HG02840 (cell line): ENCODE results near the gene PELI1.

Experiments
- ATAC-seq: cut with Tn5 transposase; IDR thresholded peaks from one replicate; pipeline ENCODE4 v1.9.1; 2021; ENCODE audit warnings: mild to moderate bottlenecking, moderate library complexity, moderate number of reproducible peaks; ENCODE audit not compliant: unreplicated experiment, low FRiP score

PELI1 gene, protein sequence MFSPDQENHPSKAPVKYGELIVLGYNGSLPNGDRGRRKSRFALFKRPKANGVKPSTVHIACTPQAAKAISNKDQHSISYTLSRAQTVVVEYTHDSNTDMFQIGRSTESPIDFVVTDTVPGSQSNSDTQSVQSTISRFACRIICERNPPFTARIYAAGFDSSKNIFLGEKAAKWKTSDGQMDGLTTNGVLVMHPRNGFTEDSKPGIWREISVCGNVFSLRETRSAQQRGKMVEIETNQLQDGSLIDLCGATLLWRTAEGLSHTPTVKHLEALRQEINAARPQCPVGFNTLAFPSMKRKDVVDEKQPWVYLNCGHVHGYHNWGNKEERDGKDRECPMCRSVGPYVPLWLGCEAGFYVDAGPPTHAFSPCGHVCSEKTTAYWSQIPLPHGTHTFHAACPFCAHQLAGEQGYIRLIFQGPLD

DNA sequence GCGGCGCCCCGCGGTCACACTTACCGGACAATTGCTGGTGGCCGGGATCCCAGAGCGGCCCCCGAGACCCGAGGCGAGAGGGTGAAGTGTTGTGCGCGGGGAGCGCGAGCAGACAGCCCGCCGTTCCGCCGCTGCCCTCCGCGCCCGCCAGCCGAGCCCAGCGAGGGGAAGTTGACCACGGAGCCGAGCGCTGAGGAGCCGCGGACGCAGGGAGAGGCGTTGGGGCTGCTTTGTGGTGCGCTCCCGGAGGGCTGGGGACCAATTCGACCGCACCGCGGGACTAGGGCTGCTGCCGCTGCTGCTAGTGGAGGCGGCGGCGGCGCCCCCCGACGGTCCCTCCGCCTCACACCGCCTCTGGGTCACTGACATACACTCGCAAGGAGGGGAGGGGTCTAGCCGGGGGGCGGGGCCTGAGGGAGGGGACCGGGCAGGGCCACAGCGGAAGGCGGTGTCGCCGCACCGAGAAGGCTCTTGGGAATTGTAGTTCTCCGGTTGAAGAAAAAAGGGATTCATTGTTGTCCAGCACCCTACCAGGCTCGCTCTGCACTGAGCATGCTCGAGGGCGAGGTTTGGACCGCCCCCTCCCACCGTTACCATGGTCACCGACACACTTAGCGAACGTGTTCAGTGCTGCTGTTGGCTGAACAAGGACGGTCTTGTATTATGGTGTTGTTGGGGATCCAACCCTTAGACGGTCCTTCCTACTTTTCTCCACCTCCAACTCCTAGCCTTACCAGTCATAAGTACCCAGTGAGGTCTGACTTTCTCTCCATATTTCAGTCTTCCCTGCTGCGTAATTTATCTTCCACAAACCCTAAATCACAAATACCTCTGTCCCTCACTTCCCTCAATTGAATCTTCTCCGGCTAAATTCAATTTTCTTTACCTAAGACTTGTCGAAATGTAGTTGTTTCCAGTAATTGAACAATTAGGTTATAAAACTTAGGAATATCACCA lies at the start of gene PELI1:
Gene PELI1, minus strand, starts transcription at position 364 of the 957 bp plus-strand sequence. CDS start 36,110 bp downstream, outside the sequence.
- ATAC-seq: peak; percentile 80

DNA sequence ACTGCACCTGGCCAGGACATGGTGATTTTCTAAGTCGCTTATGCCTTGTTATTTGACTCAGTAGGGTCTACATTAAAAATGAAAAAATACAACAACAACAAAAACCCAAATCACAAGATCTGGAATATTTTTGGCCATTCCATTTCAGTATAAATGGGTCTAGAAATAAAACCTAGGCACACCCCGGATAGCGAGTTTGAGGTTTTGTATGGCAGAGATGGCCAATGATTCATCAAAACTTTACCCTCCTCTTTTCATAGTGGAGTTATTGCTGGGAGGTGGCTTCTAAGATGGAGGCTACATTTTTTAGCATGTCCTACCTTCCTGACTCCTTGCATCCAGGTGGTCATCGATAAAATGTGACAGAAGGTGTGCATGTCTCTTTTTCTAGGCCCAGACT lies 49.3 kb upstream of the PELI1 start:
- ATAC-seq: no peak

DNA sequence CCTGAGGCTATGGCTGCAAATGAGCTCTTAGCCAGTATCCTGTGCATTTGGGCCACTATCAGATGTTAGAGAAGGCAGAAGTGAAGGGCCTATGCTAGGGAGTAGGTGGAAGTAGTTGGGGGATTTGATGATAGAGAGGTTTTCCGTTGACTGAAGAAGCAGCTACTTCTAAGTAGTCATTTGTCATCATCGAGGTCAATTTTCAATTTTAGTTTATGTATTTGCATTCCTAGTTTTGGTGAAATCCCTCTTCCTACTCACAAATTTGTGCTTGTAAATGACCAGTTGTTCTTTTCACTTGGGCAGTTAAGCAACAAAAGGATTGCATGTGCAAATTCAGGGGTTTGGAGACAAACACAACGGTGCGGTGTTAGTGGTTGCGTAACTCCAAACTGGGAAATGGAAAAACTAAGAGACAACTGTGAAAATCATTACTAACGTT lies 48.5 kb upstream of the PELI1 start:
- ATAC-seq: no peak

DNA sequence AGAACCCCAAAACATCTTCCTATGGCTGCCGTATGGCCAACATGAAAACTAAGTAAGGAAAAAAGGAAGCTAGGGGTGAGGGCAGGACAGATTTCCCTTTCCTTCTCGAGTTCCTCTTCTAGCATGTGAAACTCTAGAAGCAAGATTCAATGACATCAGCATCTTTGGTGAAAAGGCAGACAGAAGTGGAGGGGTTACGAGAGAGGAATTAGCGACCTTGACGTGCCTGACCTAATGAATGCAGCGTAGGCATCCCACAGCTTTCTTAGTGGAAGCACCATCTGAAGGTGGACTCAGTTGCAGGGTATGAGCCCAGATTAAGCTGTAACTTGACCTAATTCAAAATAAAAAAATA lies 47.9 kb upstream of the PELI1 start:
- ATAC-seq: no peak

DNA sequence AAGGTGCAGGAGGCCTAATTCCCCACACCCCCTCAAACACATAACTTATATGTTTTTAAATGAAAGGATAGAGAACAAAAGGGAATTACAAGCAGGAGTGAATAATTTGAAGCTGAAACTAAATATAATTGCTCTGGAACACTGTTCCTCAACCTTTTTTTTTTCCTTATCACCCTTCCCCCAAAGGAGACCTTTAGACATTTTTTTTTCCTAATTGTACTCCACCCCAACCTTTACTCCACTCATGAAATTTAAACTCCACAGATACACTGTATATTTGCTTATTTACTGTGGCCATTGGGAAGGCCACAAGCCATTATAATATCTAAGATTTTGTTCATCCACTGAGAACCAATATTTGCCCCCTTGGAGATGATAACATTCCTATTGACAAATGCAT lies 45.4 kb upstream of the PELI1 start:
- no peak for ATAC-seq

DNA sequence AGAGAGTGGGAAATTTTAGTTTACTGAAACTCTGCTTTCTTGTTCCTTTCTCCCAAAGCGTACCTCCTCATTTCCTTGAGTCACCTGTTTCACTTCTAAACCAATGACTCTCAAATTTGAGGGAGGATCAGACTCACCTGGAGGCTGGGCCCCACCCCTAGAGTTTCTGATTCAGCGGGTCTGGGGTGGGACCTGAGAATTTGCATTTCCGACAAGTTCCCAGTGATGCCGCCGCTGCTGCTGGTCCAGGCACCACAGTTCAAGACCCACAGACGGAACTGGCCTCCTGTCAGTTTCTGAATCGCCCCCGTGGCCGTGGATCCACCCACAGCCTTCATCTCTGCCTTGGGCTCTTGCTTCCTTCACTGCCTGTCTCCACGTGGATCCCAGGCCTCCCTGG lies 44.9 kb upstream of the PELI1 start:
- no peak for ATAC-seq

DNA sequence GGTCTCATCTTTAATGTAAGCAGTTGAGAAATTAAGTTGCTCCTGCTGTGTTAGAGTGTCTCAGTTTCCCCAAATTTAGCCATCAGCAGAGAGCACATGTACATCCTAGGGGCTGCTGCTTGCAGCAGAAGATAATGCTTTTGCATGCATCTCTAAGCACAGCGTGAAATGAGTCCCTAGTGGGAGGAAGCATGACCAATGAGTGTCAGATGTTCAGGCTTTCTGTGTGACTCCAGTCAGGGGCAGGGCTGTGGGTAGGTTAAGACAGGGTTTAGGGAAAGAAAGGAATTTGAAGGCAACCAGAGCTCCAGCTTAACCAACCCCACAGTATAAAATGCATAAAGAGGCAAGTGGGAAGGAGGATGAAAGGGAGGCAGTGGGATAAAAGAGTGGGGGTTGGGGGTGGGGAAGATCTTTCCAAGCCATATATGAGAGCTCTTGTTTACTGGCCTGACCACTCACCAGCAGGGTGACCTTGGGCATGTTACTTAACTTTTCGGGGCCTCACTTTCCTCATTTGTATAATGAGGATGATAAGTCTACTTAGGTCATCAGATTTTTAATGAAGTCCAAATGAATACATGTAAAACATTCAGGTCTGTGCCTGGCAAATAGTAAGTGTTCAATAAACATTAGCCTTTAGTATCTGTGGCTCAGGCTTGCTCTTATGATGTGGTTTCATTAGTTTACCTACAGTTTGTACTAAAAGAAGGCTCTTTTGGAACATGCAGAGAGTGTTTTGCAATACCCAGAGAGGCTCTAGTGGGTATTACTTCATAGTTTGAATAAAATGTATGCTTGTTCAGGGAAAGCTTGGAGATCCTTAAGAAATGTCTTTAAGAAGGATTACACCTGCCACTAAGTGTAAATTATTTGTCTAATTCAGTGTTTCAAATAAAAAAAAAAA lies 42.7 kb upstream of the PELI1 start:
- ATAC-seq: no peak

DNA sequence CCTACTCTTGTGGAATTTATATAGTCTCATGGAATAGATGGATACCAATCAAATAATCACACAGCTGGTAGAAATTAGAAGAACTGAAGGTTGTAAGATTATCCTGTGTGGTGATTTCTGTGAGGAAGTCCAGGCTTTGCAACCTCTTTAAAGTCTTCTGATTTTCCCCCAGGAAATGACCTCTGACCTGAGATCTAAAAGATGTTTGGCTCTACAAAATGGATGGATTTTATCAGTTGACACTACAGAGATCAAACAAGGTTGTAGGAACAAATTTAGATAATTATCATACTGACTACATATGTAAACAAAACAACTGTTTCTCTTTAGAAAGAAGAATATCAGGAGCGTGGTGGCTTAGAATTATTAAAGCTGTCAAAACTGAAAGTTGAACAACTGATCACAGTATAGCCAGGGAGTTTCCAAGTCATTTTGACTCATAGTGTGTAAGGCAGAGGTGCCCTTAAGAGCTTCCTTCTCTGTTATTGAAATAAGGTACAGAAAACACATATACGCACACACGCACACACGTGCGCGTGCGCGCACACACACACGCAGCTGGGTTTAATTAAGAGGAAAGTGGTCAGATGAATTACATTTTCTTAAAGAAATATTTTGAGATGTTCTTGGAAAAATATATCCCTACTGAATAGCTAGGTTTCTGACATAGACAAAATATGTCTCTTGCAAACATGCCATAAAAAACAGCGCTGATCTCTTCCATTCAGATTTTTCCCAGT lies 35.5 kb upstream of the PELI1 start:
- ATAC-seq: peak; percentile 74

DNA sequence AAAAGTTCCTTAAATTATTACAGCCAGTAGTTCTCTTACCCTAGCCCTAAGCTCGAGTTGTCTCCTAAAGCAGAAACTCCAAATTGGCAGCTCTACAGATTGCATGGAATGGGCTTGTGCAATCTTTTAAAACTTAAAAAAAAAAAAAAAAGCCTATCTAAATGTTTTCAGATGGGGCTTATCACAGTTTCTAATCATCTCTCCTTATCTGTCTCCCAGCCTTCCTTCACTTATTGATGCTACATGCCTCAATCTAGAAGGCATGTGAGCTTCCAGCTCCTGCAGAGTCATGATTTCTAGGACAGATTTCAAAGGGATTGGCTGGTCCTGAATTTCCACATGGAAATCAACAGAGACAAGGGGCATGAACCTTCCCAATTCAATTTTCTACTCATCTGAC lies 33.1 kb upstream of the PELI1 start:
- no peak for ATAC-seq

DNA sequence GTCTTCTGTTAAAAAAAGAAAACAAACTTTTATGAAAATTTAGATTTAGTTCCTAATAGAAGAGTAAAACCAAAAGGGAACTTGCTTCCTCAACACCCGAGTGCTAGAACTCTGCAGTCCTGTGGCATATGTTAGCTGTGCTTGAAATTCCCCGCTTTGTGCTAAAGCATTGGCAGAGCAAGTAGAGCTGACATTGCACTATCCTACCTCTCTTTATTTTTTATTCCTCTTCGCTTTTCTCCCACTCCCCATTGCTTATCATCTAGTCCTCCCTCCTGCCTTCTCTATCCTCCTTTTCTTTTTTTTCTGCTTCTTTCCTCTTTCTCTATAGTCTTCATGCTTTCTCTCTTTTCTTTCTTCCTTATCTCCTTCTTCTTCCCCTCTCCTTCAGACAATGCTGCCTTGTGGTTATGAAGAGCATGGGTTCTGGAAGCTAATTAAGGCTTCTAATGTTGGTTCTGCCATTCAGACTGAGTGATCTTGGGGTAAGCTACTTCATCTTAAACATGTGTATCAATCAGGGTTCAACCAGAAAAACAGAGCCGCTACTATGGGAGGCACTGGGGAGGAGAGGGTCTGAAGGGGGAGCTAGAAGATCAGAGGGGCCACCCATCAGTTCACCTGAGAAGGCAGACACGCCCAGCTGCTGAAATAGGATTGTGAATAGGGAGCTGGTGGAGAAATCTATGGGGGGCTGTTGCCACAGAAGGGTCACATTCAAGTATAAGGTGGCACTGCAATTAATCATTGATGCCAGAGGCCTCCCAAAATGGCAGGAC lies 31.4 kb upstream of the PELI1 start:
- no peak for ATAC-seq

DNA sequence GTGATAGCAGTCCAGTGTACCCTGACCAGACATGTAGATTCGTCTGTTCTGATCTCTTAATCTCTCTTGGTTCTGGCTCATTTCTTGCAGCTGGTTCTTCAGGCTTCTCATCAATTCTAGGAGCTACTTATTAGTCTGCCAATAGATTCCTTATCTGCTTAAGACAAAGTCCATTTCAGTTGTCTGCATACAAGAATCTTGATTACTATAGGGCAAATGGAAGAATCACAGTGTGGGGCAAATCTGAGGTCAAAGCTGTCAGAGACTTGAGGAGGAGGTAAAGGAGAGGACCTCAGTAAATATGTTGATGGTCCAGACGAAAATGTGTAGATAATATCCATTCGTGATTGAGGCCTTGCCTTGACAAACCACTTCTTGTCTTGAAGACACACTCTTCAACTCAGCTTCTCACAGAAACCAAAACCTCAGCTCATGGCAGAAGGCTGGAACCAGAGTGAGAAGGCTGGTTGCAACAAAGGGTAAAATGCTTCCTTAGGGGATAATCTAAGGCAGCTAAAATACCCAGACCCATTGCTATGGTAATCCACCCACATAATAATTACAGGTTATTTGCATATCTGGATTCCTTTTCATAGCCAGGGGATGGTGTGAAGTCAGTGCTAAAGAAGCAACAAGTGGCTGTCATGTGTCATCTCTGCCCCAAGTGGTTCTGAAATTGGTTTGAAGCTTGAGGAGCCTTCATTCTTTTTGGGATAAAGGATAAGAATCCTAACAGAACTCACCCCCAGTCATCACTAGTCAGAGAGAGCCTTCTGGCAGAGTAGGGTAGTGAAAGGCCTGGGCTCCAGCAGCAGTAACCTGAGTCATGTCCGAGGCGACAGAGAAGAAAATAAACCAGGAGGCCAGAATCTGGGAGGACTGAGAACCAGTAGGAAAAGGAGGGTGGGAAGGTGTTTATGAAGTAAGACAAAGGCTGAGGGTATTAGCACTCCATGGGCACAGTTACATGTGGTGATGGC lies 29.2 kb upstream of the PELI1 start:
- ATAC-seq: no peak

DNA sequence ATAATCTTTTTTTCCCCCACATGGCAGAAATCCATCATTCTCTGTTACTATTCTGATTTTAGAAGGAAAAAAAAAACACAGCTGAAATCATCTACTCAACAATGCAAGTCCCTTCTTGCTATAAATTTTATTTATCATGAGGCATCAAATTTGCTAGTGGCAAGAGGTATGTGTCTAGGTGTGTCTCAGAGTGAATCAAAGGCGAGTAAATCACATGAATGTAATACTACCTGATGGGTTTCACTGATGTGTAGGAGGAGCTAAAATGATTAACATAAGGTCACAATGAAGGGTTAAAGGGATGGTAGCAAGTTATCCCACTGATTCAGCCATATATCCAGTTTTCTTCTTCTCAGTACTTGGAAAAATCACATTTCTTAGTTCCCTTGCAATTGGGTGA lies 24.5 kb upstream of the PELI1 start:
- ATAC-seq: no peak

DNA sequence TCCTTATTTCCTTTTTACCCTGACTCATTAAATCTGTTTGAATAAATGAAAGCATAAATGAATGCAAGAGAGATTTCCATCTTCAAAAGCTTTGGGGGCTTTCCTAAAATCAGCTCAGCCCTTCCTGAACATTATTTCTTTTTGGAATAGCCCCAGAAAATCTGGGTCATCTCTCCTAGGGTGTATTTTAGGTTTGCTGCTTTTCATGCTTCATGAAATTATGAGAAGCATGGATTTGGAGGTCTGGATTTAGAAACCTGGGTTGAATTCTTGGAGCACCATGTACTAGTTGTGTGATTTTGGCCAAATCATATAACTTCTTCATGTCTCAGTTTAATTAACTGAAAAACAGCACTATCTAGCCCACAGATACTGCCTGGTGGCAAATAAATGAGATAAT lies 24.0 kb upstream of the PELI1 start:
- ATAC-seq: no peak

DNA sequence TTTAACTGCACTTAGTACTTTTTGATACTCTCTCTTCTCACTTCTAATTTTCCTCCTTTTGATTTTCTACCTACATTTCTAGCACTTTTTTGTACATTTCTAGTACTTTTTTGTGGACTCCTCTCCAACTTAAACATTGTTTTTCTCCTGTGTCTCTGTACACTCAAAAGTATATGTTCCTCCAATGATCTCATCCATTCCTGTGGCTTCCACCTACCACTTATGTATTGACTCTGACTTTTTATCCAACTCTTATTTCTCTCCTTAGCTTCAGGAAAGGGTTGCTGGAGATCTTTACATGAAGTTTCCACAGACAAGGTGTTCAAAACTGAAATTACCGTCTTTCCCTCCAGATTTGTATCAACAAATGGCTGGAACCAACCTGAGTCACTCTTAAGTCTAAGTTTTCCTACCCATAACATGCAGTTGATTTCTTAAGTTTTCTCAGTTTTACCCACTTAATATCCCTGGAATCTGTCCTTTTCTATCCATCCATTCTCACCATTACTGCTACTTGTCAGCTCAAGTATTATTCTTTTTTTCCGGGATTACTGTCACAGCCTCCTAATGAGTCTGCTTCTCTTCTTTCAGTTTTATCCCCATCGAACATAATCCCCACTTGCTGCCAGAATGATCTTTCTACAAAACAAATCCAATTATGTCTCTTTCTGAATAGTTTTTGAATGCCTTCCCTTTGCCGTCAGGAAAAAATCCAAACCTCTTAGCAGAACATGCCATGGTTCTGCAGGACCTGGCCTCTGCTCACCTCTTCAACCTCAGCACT lies 22.6 kb upstream of the PELI1 start:
- no peak for ATAC-seq

DNA sequence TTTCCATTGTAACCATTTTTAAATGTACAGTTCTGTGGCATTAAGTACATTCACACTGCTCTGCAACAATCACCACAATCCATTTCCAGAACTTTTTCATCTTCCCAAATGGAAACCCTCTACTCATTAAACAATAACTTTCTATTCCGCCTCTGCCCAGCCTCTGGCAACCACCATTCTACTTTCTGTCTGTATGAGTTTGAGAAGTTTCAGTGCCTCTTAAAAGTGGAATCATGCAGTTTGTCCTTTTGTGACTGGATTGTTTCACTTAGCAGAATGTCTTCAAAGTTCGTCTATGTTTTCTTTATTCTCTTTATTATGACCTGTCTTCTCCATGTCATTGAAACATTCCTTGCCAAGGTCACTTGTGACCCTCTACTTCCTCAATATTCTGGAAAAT lies 22.0 kb upstream of the PELI1 start:
- ATAC-seq: no peak

DNA sequence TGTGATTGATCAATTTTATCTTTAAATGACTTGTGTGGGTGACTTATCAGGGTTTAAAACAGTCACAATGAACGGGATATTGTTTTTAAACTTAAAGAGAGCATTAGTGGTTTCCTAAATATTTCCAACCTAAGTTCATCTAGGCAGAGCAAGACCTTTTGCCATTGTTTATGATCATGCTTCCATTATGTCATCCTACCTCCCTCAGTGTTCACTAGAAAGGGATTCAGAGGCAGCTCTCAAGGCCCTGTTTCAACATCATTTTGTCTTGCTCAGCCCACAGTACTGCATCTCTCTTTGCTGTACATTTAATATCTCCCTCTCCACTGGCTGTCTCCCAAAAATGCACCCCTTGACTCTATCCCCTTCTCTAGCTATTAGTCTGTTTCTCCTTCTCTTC lies 21.5 kb upstream of the PELI1 start:
- ATAC-seq: no peak

DNA sequence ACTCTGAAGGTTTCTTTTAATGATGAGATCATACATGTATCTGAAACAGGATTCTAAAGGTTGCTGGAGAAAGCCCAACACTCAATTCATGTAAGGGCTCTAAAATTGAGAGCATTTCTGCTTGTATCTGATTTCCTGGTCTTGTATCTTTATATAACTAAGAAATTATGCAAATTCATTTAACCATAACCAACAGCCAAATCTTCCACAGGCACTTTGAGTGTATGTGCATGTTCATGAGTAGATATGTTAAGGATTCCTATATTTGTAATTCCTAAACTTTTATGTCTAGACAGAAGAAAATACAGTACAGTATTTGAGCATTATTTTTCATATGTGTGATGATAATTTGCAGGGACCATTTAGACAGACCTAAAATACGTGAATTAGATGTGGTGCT lies 20.4 kb upstream of the PELI1 start:
- no peak for ATAC-seq
